Omental fat pad (tissue), 4 donors: ENCODE data around the gene KIRREL1. TPM values are rescaled to one million over a fixed set of nuclear protein-coding genes. Genes with fewer than 3 reads are reported as not detected.
A peak's percentile ranks its signal among the peaks of the same experiment; 100 is the strongest.

Experiments
- ATAC-seq: fragments of 150-250 bp; one replicate; pipeline ENCODE4 v1.9.1; 2016; ENCODE audit warnings: mild to moderate bottlenecking, moderate library complexity; ENCODE audit not compliant: low FRiP score
- DNase-seq: peaks from one replicate; pipeline ENCODE4 v3.0.0-alpha.2; 2019; ENCODE audit warnings: low spot score
- total RNA-seq, 4 donors: library from RNA; depleted of rRNA; stranded (reverse); fragments of >200 nt; gene quantifications; one replicate each; pipeline ENCODE4 v1.1.0, GENCODE V29; 2016
- TF ChIP-seq, protein P1 (sequence below), 3 donors: fragments of 450-650 bp; IDR thresholded peaks; one replicate each; pipeline ENCODE4 v1.5.1; 2016 to 2017; ENCODE audit warnings: antibody characterized with exemption in 3 of 3, mild to moderate bottlenecking in 3 of 3, moderate library complexity in 2 of 3

KIRREL1 gene
- total RNA-seq, 4 donors from 2014 or later, result 47.2 to 81.6 (median 61.6) TPM

DNA sequence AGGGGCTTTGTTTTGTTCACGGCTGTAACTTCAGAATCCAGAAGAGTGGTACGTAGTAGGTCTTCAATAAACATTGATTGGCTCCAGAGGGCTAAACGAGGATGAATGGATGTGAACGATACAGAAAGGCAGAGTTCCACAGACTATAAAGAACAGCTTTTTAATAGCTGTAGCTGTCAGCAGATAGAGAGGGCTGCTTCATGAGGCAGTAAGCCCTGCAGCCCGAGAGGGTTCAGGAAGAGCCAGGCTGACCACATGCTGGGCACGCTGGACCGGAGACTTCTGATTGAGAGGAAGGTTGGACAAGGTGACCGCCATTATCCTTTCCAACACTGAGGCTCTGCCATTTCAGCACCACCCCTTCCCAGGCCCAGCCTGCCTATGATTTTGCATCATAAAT lies 45.3 kb downstream of the KIRREL1 start:
- TF ChIP-seq, protein P1, sequence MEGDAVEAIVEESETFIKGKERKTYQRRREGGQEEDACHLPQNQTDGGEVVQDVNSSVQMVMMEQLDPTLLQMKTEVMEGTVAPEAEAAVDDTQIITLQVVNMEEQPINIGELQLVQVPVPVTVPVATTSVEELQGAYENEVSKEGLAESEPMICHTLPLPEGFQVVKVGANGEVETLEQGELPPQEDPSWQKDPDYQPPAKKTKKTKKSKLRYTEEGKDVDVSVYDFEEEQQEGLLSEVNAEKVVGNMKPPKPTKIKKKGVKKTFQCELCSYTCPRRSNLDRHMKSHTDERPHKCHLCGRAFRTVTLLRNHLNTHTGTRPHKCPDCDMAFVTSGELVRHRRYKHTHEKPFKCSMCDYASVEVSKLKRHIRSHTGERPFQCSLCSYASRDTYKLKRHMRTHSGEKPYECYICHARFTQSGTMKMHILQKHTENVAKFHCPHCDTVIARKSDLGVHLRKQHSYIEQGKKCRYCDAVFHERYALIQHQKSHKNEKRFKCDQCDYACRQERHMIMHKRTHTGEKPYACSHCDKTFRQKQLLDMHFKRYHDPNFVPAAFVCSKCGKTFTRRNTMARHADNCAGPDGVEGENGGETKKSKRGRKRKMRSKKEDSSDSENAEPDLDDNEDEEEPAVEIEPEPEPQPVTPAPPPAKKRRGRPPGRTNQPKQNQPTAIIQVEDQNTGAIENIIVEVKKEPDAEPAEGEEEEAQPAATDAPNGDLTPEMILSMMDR (IDR thresholded peaks at IDR 0.05), result no peak
- ATAC-seq, result no peak

GRCh38 chr1:158039380-158039779 lies 45.9 kb downstream of the KIRREL1 start:
- TF ChIP-seq, protein P1 (IDR thresholded peaks at IDR 0.05), result no peak
- no peak for DNase-seq
- no peak for ATAC-seq

More for the DNA sequence above, 45.3 kb downstream of the KIRREL1 start:
- no peak for DNase-seq

- DNase-seq, result no peak
- TF ChIP-seq, protein P1 (IDR thresholded peaks at IDR 0.05), result no peak
- ATAC-seq, result no peak
Measured at GRCh38 chr1:158040323-158040722, 46.9 kb downstream of the KIRREL1 start.

GRCh38 chr1:158043232-158043631 lies 49.8 kb downstream of the KIRREL1 start:
- no peak for DNase-seq
- ATAC-seq, result no peak
- TF ChIP-seq, protein P1 (IDR thresholded peaks at IDR 0.05), result no peak

DNA sequence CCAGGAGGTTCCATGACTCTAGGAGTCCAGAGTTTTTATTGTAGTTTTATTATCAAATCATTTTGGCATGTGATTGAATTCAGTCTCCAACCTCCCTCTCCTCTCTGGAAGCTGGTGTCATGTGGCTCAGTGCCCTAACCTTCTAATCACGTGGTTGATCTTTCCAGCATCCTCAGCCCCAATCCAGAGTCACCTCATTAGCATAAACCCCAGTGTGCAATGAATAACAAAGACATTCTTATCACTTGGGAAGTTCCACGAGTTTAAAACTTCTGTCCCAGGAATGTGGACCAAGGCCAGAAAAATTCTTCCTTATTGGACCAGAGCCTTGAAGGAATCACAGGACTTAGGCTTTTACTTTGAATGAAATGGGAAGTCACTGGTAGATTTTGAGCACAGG lies 52.2 kb downstream of the KIRREL1 start:
- peak; percentile 19 for ATAC-seq
- TF ChIP-seq, protein P1 (IDR thresholded peaks at IDR 0.05), result no peak
- no peak for DNase-seq

GRCh38 chr1:158046715-158047510 lies 53.5 kb downstream of the KIRREL1 start:
- no peak for ATAC-seq
- no peak for DNase-seq
- TF ChIP-seq, protein P1 (IDR thresholded peaks at IDR 0.05), result no peak
